ENCODE data around the gene UBE2E3. TPM values are rescaled to one million over a fixed set of nuclear protein-coding genes. Genes with fewer than 3 reads are reported as not detected.

The UBE2E3 gene
- total RNA-seq, 4 donors from 2014 or later: 55.5 to 131 (median 99.0) TPM

- H3K36me3 ChIP-seq: no peaks in the 10 kb centered on the region
- H3K27ac ChIP-seq: no peak overlapping the region
- no peaks in the 10 kb centered on the region for H3K27me3 ChIP-seq
- H3K4me3 ChIP-seq: no peak overlapping the region
- no peaks in the 10 kb centered on the region for H3K4me1 ChIP-seq
- TF ChIP-seq POLR2A (IDR thresholded peaks at IDR 0.05) (no peak), CTCF (IDR thresholded peaks at IDR 0.05) (no peak), EP300 (IDR thresholded peaks at IDR 0.05) (no peak)
- DNase-seq (ENCODE audit: low spot score in 2 of 2): no peak
- no peaks in the 10 kb centered on the region for H3K9me3 ChIP-seq
Measured at GRCh38 chr2:180938451-180938850, 42.0 kb upstream of the UBE2E3 start.

- Histone ChIP-seq H3K36me3 (no peaks in the 10 kb centered on the region), H3K27me3 (no peaks in the 10 kb centered on the region), H3K4me3 (no peak overlapping the region), H3K9me3 (no peaks in the 10 kb centered on the region), H3K27ac (no peak overlapping the region), H3K4me1 (no peaks in the 10 kb centered on the region)
- DNase-seq (ENCODE audit: low spot score in 2 of 2): no peak
- WGBS, 2 donors: 85 to 88% methylated on average over 1 of the region's 1 CpG
- no peak for TF ChIP-seq EP300 (IDR thresholded peaks at IDR 0.05)
- no peak for TF ChIP-seq POLR2A (IDR thresholded peaks at IDR 0.05)
- TF ChIP-seq CTCF (IDR thresholded peaks at IDR 0.05): no peak
Measured at GRCh38 chr2:180943275-180943674, 37.1 kb upstream of the UBE2E3 start.

- no peak for DNase-seq (ENCODE audit: low spot score in 2 of 2)
- TF ChIP-seq POLR2A (IDR thresholded peaks at IDR 0.05) (no peak), CTCF (IDR thresholded peaks at IDR 0.05) (no peak), EP300 (IDR thresholded peaks at IDR 0.05) (no peak)
- Histone ChIP-seq H3K36me3 (no peaks in the 10 kb centered on the region), H3K27ac (no peak overlapping the region), H3K4me3 (no peak overlapping the region), H3K9me3 (no peaks in the 10 kb centered on the region), H3K27me3 (no peaks in the 10 kb centered on the region), H3K4me1 (no peaks in the 10 kb centered on the region)
- WGBS, 2 donors: 77 to 80% methylated on average over 3 of the region's 3 CpGs
Measured at GRCh38 chr2:180944372-180944771, 36.0 kb upstream of the UBE2E3 start.

- Histone ChIP-seq H3K4me3 (no peak overlapping the region), H3K9me3 (no peaks in the 10 kb centered on the region), H3K4me1 (no peaks in the 10 kb centered on the region), H3K27ac (no peak overlapping the region), H3K27me3 (no peaks in the 10 kb centered on the region), H3K36me3 (no peaks in the 10 kb centered on the region)
- TF ChIP-seq CTCF (IDR thresholded peaks at IDR 0.05): no peak
- TF ChIP-seq POLR2A (IDR thresholded peaks at IDR 0.05): no peak
- TF ChIP-seq EP300 (IDR thresholded peaks at IDR 0.05): no peak
- 88 to 92% methylated on average over 1 of the region's 1 CpG for WGBS, 2 donors
- no peak for DNase-seq (ENCODE audit: low spot score in 2 of 2)
Measured at GRCh38 chr2:180947208-180947689, 33.2 kb upstream of the UBE2E3 start.

- Histone ChIP-seq H3K27ac (no peak overlapping the region), H3K9me3 (no peaks in the 10 kb centered on the region), H3K36me3 (no peaks in the 10 kb centered on the region), H3K4me3 (no peak overlapping the region), H3K27me3 (no peaks in the 10 kb centered on the region), H3K4me1 (no peaks in the 10 kb centered on the region)
- DNase-seq (ENCODE audit: low spot score in 2 of 2): no peak
- 0 to 61% methylated on average over 1 of the region's 1 CpG for WGBS, 2 donors
- no peak for TF ChIP-seq CTCF (IDR thresholded peaks at IDR 0.05)
- no peak for TF ChIP-seq POLR2A (IDR thresholded peaks at IDR 0.05)
- no peak for TF ChIP-seq EP300 (IDR thresholded peaks at IDR 0.05)
Measured at GRCh38 chr2:180949896-180950295, 30.5 kb upstream of the UBE2E3 start.
